Hematopoietic multipotent progenitor cell treated with erythropoietin and hydrocortisone succinate and interleukin-3 and kit ligand, for 4 days (in vitro differentiated cells): ENCODE measurements around the gene MEF2B.

ENCODE experiments used
- DNase-seq: peaks from one replicate; pipeline ENCODE4 v3.0.0-alpha.2; 2015

The MEF2B gene

DNA sequence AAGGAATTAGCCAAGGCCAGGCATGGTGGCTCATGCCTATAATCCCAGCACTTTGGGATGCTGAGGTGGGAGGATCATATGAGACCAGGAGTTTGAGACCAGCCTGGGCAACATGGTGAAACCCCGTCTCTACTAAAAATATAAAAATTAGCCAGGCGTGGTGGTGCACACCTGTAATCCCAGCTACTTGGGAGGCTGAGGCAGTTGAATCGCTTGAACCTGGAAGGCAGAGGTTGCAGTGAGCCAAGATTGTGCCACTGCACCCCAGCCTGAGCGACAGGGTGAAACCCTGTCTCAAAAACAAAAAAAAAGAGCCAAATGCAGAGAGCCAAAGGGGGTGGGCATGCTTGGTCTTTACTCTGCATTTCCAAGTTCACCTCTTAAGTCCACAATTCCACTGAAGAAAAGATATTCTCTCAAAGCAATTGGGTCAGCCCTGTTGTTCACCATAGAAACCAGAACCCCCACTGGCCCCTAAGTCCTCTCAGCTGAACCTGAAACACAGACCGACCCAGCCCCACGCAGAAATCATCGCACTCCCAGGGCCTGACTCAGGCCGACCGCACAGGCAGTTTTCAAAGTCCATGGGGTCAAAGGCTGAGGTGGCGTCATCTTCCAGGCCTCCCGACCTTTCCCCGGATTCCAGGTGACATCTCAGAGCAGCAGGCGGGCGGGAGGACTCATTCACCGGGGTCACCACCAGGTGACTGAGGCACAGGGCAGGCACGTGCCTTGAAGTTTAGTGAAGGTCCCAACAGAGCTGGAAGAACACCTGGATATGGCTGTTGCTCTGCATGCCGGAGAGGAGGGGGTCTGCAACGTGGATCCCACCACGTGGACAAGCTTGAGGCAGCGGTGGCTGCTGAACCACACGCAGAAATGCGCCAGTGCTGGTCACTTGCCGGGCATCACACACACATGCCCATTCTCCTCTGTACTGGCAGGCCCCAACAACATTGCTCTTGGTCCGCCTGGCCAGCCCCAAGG is 73.1 kb downstream of the MEF2B start:
- DNase-seq = no peak

DNA sequence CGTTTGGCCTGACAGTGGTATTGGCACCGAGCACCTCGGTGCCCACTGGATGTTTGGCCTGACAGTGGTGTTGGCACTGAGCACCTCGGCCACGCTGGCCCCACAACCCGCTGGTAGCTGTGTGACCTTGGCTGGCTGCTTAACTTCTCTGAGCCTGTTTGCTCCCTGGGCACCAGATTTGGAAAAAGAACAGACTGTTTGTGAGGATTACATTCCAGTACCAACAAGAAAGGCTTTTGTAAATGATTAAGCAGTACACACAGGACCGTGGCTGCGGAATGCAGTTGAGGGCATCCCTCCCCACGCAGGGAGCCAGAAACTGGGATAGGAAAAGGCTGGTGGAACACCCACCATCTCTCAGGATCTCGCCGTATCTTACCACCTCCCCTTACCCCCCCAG is 74.4 kb downstream of the MEF2B start:
- DNase-seq = no peak
